Measurements from ENCODE around the gene INS. TPM values are rescaled to one million over a fixed set of nuclear protein-coding genes. Genes with fewer than 3 reads are reported as not detected.
A peak's percentile ranks its signal among the peaks of the same experiment; 100 is the strongest.

Gene INS
- total and polyA plus RNA-seq, 2 of the 8 experiments (the other 6 are each of a cell fraction or from before 2014, with no cell fraction given) = not detected

DNA sequence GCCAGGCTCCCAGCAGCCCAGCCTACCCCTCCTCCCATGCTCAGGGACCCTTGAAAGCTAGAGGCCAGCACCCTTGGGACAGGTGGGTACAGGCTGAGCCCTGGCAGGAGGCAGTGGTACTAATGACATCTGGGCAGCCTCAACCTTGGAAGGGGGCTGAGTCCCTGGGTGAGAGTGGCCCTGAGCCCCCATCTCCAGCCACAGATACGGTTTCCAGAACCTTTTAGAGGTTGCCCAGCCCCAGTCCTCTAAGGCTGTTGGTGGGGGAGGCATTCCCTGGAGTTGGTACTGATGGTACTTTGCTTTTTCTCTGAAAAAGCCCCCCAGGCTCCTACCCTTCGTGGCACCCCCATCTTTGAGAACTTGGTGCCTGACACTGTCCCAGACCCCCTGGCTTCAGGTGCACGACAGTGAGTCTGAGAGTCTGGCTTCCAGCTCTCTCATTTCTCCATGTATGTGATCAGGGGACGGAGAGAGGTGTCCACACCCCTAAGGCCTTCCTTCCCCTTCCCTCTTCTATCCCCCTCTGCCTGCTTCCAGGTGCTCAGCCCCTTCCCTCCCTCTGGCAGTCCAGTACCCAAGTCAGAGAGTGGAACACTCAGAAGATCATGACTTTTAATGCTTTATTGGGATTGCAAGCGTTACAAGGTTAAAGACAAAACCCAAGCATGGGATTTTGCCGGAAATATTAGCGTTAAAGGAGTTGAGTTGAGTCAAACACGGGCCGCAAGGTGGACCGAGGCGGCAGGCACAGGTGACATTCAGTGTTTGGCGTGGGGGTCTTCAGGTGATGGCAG lies 32.3 kb downstream of the INS start:
- H3K27me3 ChIP-seq (replicated peaks in 1 of 4; ENCODE audit: control insufficient read depth in 3 of 4, extremely low read depth in 1 of 4, insufficient read depth in 3 of 4, low read length in 3 of 4) = peaks cover 0 to 7% (median 0%) of the 10 kb centered on the region in 4 experiments; a peak in 2 of 7 replicates
- H3K56ac ChIP-seq (replicated peaks; ENCODE audit: insufficient read length, low read depth, low read length) = no peak overlapping the region
- H4K20me1 ChIP-seq (replicated peaks in 1 of 2; ENCODE audit: control insufficient read depth in 1 of 2, insufficient read depth in 2 of 2, low read length in 2 of 2) = peaks cover 0 to 8% of the 10 kb centered on the region in 2 experiments
- no peak for FAIRE-seq
- H2BK120ac ChIP-seq (replicated peaks; ENCODE audit: low read depth, low read length) = no peak overlapping the region
- H3K23me2 ChIP-seq (ENCODE audit: low read depth, low read length) = peaks cover 22% of the 10 kb centered on the region; the same call in 1 of the 2 replicates
- no peak overlapping the region for H2AK5ac ChIP-seq (ENCODE audit: low read depth, low read length)
- 90% methylated on average over 12 of the region's 12 CpGs; no CpG with 5 or more reads in 1 of the 2 experiments for WGBS, 2 experiments (ENCODE audit: extremely low coverage in 1 of 2, insufficient coverage in 1 of 2, insufficient read length in 1 of 2, insufficient replicate concordance in 2 of 2, low coverage in 1 of 2, low lambda C conversion rate in 2 of 2, missing lambda C conversion rate in 1 of 2)
- H3K23ac ChIP-seq (ENCODE audit: insufficient read length) = no peak overlapping the region
- TF ChIP-seq BACH1 (IDR thresholded peaks at IDR 0.05; ENCODE audit: low read length) (no peak), CBX5 (IDR thresholded peaks at IDR 0.05; ENCODE audit: low read depth, low read length) (no peak), SUZ12 (IDR thresholded peaks at IDR 0.05; ENCODE audit: low read length) (no peak), SAP30 (IDR thresholded peaks at IDR 0.05; ENCODE audit: insufficient read depth, insufficient replicate concordance, low read length) (no peak), JUND (IDR thresholded peaks at IDR 0.05; ENCODE audit: low read length) (no peak), RAD21 (IDR thresholded peaks at IDR 0.05 in 1 of 2, conservative IDR thresholded peaks at IDR 0.05 in 1 of 2; ENCODE audit: low read depth in 2 of 2, low read length in 2 of 2) (no peak), RNF2 (IDR thresholded peaks at IDR 0.05; ENCODE audit: borderline replicate concordance, low read depth, low read length, missing control alignments, poor library complexity, severe bottlenecking) (no peak), POLR2AphosphoS5 (IDR thresholded peaks at IDR 0.05; ENCODE audit: low read depth, low read length) (no peak), CHD1 (IDR thresholded peaks at IDR 0.05; ENCODE audit: low read depth, low read length) (no peak), MAFK (IDR thresholded peaks at IDR 0.05; ENCODE audit: low read depth, low read length) (no peak), PHF8 (conservative IDR thresholded peaks at IDR 0.05; ENCODE audit: low read depth, low read length) (no peak)
- H3K9me3 ChIP-seq (ENCODE audit: insufficient read depth in 2 of 2, low read depth in 1 of 2, low read length in 1 of 2) = no peaks in the 10 kb centered on the region; a peak in 1 of 4 replicates
- no peak overlapping the region for H2AFZ ChIP-seq (ENCODE audit: low read length)
- no peak overlapping the region for H3K4me2 ChIP-seq (ENCODE audit: insufficient read depth in 1 of 2, low read depth in 2 of 2, low read length in 2 of 2)
- no peak overlapping the region for H3K27ac ChIP-seq (ENCODE audit: low read depth, low read length)
- no peak overlapping the region for H3K14ac ChIP-seq (ENCODE audit: insufficient read length)
- no peak overlapping the region for H3K9ac ChIP-seq (replicated peaks in 1 of 4; ENCODE audit: extremely low read depth in 1 of 4, low read depth in 3 of 4, low read length in 3 of 4)
- H3K4me1 ChIP-seq (replicated peaks in 1 of 4; ENCODE audit: control insufficient read depth in 3 of 4, insufficient read depth in 4 of 4, low read length in 3 of 4) = peaks cover 0 to 7% (median 0%) of the 10 kb centered on the region in 4 experiments; a peak in 2 of 7 replicates
- no peak overlapping the region for H2BK15ac ChIP-seq (ENCODE audit: low read length)
- H3K4ac ChIP-seq (replicated peaks; ENCODE audit: insufficient read length, low read depth, low read length) = no peak overlapping the region
- H3K4me3 ChIP-seq (ENCODE audit: extremely low read depth in 1 of 4, insufficient read depth in 2 of 4, low read depth in 3 of 4, low read length in 4 of 4) = no peak overlapping the region
- no peak overlapping the region for H2BK12ac ChIP-seq (ENCODE audit: low read depth, low read length)
- H3K79me2 ChIP-seq (ENCODE audit: control insufficient read depth in 1 of 2, insufficient read depth in 2 of 2, low read length in 2 of 2) = no peaks in the 10 kb centered on the region
- POLR2A ChIA-PET (ENCODE audit: partially characterized antibody) = no interaction called here
- no peak overlapping the region for H2BK5ac ChIP-seq (ENCODE audit: low read depth, low read length)
- no peak overlapping the region for H4K8ac ChIP-seq (ENCODE audit: extremely low read depth, insufficient read depth, low read length)
- no peaks in the 10 kb centered on the region for H3K79me1 ChIP-seq (ENCODE audit: low read depth, low read length)
- H3K36me3 ChIP-seq (ENCODE audit: control insufficient read depth in 2 of 4, insufficient read depth in 4 of 4, low read length in 3 of 4) = no peaks in the 10 kb centered on the region
- H4K91ac ChIP-seq (replicated peaks; ENCODE audit: insufficient read length, low read length) = no peak overlapping the region
- H2BK20ac ChIP-seq (ENCODE audit: low read length) = no peak overlapping the region
- no peak overlapping the region for H4K5ac ChIP-seq (ENCODE audit: insufficient read length, low read depth, low read length)
- DNase-seq (ENCODE audit: low read depth in 1 of 2, low spot score in 2 of 2) = peak in 1 of 2 experiments; percentile 43
- H3K18ac ChIP-seq (ENCODE audit: extremely low read depth, low read length) = no peak overlapping the region
- CTCF ChIA-PET (ENCODE audit: partially characterized antibody) = interaction anchor here (1.2 to 1.9 kb wide), 4 partner anchors 8 to 434 kb away, joined by 3 to 5 read pairs (median 4); partner anchors contain the start of gene SYT8

Measured in H1 (cell line).